Neural progenitor cell (in vitro differentiated cells): ENCODE results near the gene ACE2. TPM values are rescaled to one million over a fixed set of nuclear protein-coding genes. Genes with fewer than 3 reads are reported as not detected.

ENCODE experiments used
- DNase-seq: peaks from one replicate; pipeline ENCODE4 v3.0.0-alpha.2; 2016; ENCODE audit warnings: low spot score
- H2AFZ ChIP-seq: fragments of 200-600 bp; sonication (generic); replicated peaks from 2 replicates; pipeline ENCODE4 v1.6.1; 2016; ENCODE audit warnings: antibody characterized with exemption
- H3F3A ChIP-seq: fragments of 200-600 bp; sonication (generic); 2 replicates; pipeline ENCODE4 v1.6.1; 2016; ENCODE audit warnings: antibody characterized with exemption, low read depth
- H3K27ac ChIP-seq: fragments of 200-600 bp; sonication (generic); 2 replicates; pipeline ENCODE4 v1.5.1; 2016; ENCODE audit warnings: mild to moderate bottlenecking
- H3K27me3 ChIP-seq: fragments of 200-600 bp; sonication (generic); 2 replicates; pipeline ENCODE4 v1.6.1; 2016; ENCODE audit warnings: mild to moderate bottlenecking, moderate library complexity
- H3K36me3 ChIP-seq: fragments of 200-600 bp; sonication (generic); 2 replicates; pipeline ENCODE4 v1.5.1; 2016
- H3K4me1 ChIP-seq: fragments of 200-600 bp; sonication (generic); 2 replicates; pipeline ENCODE4 v1.6.1; 2016; ENCODE audit warnings: mixed run types
- H3K4me2 ChIP-seq: fragments of 200-600 bp; sonication (generic); 2 replicates; pipeline ENCODE4 v1.6.1; 2016
- H3K4me3 ChIP-seq: fragments of 200-600 bp; sonication (generic); 2 replicates; pipeline ENCODE4 v1.5.1; 2016
- H3K79me2 ChIP-seq: fragments of 200-600 bp; sonication (generic); 2 replicates; pipeline ENCODE4 v1.6.1; 2016; ENCODE audit warnings: low read depth
- H3K9ac ChIP-seq: fragments of 200-600 bp; sonication (generic); 2 replicates; pipeline ENCODE4 v1.6.1; 2016
- H3K9me3 ChIP-seq: fragments of 200-600 bp; sonication (generic); 2 replicates; pipeline ENCODE4 v1.5.1; 2016; ENCODE audit warnings: low read depth
- H4K20me1 ChIP-seq: fragments of 200-600 bp; sonication (generic); 2 replicates; pipeline ENCODE4 v1.6.1; 2016; ENCODE audit warnings: low read depth
- H3K27ac Mint-ChIP-seq: 3 replicates; pipeline ENCODE4 v1.8.0; 2021; ENCODE audit warnings: mixed read lengths
- H3K27me3 Mint-ChIP-seq: 2 replicates; pipeline ENCODE4 v1.8.0; 2022; ENCODE audit warnings: low read depth, mild to moderate bottlenecking, inconsistent platforms, moderate library complexity, mixed read lengths; ENCODE audit not compliant: insufficient read depth
- H3K36me3 Mint-ChIP-seq: 3 replicates; pipeline ENCODE4 v1.8.0; 2021; ENCODE audit warnings: mixed read lengths
- H3K4me1 Mint-ChIP-seq: 3 replicates; pipeline ENCODE4 v1.8.0; 2021; ENCODE audit warnings: mixed read lengths
- H3K4me3 Mint-ChIP-seq: 3 replicates; pipeline ENCODE4 v1.8.0; 2021; ENCODE audit warnings: mild to moderate bottlenecking, moderate library complexity, mixed read lengths
- H3K9me3 Mint-ChIP-seq: 3 replicates; pipeline ENCODE4 v1.8.0; 2020; ENCODE audit warnings: mixed read lengths
- EZH2 ChIP-seq: fragments of 200-600 bp; sonication (generic); IDR thresholded peaks from 2 replicates; pipeline ENCODE4 v1.6.1; 2017; ENCODE audit warnings: antibody characterized with exemption, mild to moderate bottlenecking, moderate library complexity
- EZH2phosphoT487 ChIP-seq: fragments of 200-600 bp; sonication (generic); IDR thresholded peaks from 2 replicates; pipeline ENCODE4 v1.6.1; 2017; ENCODE audit warnings: antibody characterized with exemption
- total RNA-seq: library from RNA; depleted of rRNA; stranded (reverse); fragments of >200 nt; gene quantifications from 2 replicates; pipeline ENCODE4 v1.2.3, GENCODE V29; 2015; ENCODE audit warnings: low replicate concordance
- TF ChIP-seq, protein P1 (sequence below): fragments of 200-600 bp; sonication (generic); IDR thresholded peaks from 2 replicates; pipeline ENCODE4 v1.5.1; 2017; ENCODE audit warnings: antibody characterized with exemption, mild to moderate bottlenecking

The ACE2 gene
- total RNA-seq, 1 donor from 2014 or later: 0.17 TPM

DNA sequence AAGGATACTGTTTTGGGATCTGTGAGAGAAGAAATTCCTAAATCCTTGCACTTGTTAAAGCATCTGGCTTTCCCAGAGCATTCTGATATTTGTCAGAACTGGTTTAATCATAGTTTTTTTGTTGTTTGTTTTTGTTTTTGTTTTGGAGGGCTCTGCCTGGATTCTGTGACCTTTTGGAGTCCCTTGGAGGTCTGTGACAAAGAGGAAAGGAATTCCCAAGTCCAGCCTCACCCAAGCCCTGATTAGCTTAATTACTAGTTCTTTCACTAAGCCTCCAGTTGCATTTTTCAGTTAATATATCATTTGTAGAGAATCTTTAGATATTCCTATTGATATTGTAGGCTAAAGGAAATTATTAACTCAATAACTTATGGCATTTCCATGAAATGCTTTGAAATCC is 711 bp downstream of the ACE2 start:
- H3K36me3 ChIP-seq: no peaks in the 10 kb centered on the region
- Mint-ChIP-seq H3K36me3 (no peaks in the 10 kb centered on the region), H3K4me3 (no peak overlapping the region), H3K9me3 (no peaks in the 10 kb centered on the region), H3K27me3 (no peaks in the 10 kb centered on the region), H3K4me1 (no peaks in the 10 kb centered on the region), H3K27ac (no peak overlapping the region)
- H3K27me3 ChIP-seq: no peaks in the 10 kb centered on the region
- DNase-seq: peak; percentile 15
- TF ChIP-seq EZH2phosphoT487 (no peak), EZH2 (no peak)
- TF ChIP-seq, protein P1, sequence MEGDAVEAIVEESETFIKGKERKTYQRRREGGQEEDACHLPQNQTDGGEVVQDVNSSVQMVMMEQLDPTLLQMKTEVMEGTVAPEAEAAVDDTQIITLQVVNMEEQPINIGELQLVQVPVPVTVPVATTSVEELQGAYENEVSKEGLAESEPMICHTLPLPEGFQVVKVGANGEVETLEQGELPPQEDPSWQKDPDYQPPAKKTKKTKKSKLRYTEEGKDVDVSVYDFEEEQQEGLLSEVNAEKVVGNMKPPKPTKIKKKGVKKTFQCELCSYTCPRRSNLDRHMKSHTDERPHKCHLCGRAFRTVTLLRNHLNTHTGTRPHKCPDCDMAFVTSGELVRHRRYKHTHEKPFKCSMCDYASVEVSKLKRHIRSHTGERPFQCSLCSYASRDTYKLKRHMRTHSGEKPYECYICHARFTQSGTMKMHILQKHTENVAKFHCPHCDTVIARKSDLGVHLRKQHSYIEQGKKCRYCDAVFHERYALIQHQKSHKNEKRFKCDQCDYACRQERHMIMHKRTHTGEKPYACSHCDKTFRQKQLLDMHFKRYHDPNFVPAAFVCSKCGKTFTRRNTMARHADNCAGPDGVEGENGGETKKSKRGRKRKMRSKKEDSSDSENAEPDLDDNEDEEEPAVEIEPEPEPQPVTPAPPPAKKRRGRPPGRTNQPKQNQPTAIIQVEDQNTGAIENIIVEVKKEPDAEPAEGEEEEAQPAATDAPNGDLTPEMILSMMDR: no peak
- H3F3A ChIP-seq: no peaks in the 10 kb centered on the region
- H2AFZ ChIP-seq: no peak overlapping the region
- no peak overlapping the region for H3K4me2 ChIP-seq
- H3K27ac ChIP-seq: no peak overlapping the region
- H3K4me3 ChIP-seq: no peak overlapping the region
- H3K9me3 ChIP-seq: no peaks in the 10 kb centered on the region
- H4K20me1 ChIP-seq: no peaks in the 10 kb centered on the region
- no peak overlapping the region for H3K9ac ChIP-seq
- no peaks in the 10 kb centered on the region for H3K4me1 ChIP-seq
- no peaks in the 10 kb centered on the region for H3K79me2 ChIP-seq

DNA sequence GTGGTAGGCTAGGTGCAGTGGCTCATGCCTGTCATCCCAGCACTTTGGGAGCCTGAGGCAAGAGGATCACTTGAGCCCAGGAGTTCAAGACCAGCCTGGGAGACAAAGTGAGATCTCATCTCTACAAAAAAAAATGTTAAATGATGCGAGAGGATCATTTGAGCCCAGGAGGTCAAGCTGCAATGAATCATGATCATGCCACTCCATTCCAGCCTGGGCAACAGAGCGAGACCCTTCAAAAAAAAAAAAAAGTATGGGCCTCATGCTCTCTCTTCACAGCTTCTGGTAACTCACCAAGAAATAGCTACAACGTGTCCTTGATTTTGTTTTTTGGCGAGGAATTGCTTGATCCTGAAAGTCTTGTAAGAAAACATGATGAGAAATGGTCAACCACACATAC is 1.3 kb downstream of the ACE2 start:
- Mint-ChIP-seq H3K36me3 (no peaks in the 10 kb centered on the region), H3K4me3 (no peak overlapping the region), H3K27me3 (no peaks in the 10 kb centered on the region), H3K4me1 (no peaks in the 10 kb centered on the region), H3K27ac (no peak overlapping the region), H3K9me3 (no peaks in the 10 kb centered on the region)
- Histone ChIP-seq H3K36me3 (no peaks in the 10 kb centered on the region), H3K27ac (no peak overlapping the region), H3F3A (no peaks in the 10 kb centered on the region), H3K79me2 (no peaks in the 10 kb centered on the region), H3K9ac (no peak overlapping the region), H4K20me1 (no peaks in the 10 kb centered on the region), H3K4me3 (no peak overlapping the region), H3K27me3 (no peaks in the 10 kb centered on the region), H3K4me1 (no peaks in the 10 kb centered on the region), H3K9me3 (no peaks in the 10 kb centered on the region), H3K4me2 (no peak overlapping the region), H2AFZ (no peak overlapping the region)
- no peak for TF ChIP-seq EZH2phosphoT487
- no peak for TF ChIP-seq EZH2
- TF ChIP-seq, protein P1: no peak
- DNase-seq: no peak

DNA sequence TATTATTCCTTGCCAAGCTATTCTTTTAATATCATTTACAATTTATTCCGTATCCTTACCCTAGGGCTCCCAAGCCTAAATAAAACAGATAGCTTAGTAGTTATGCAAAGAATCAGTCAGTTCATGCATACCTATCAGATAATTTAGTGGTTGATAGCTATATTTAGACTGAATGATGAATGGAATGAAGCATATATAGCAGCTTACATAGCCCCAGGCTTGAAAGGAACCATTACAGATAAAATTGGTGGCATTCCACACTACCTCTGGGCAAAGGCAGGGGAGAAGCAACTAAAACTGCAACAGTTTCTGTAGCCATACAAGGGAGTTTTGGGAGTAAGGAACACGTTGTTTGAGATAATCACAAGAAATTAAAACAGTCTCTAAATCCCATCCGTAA is 2.7 kb downstream of the ACE2 start:
- no peak overlapping the region for H3K4me2 ChIP-seq
- H3K36me3 ChIP-seq: no peaks in the 10 kb centered on the region
- H3K36me3 Mint-ChIP-seq: no peaks in the 10 kb centered on the region
- H3K9me3 Mint-ChIP-seq: no peaks in the 10 kb centered on the region
- H2AFZ ChIP-seq: no peak overlapping the region
- no peak overlapping the region for H3K4me3 Mint-ChIP-seq
- no peaks in the 10 kb centered on the region for H3K79me2 ChIP-seq
- H3F3A ChIP-seq: no peaks in the 10 kb centered on the region
- TF ChIP-seq, protein P1: no peak
- TF ChIP-seq EZH2phosphoT487 (no peak), EZH2 (no peak)
- H3K27me3 ChIP-seq: no peaks in the 10 kb centered on the region
- H3K4me3 ChIP-seq: no peak overlapping the region
- no peak overlapping the region for H3K27ac Mint-ChIP-seq
- H3K9ac ChIP-seq: no peak overlapping the region
- DNase-seq: no peak
- no peaks in the 10 kb centered on the region for H4K20me1 ChIP-seq
- no peak overlapping the region for H3K27ac ChIP-seq
- H3K4me1 ChIP-seq: no peaks in the 10 kb centered on the region
- H3K4me1 Mint-ChIP-seq: no peaks in the 10 kb centered on the region
- no peaks in the 10 kb centered on the region for H3K9me3 ChIP-seq
- H3K27me3 Mint-ChIP-seq: no peaks in the 10 kb centered on the region

DNA sequence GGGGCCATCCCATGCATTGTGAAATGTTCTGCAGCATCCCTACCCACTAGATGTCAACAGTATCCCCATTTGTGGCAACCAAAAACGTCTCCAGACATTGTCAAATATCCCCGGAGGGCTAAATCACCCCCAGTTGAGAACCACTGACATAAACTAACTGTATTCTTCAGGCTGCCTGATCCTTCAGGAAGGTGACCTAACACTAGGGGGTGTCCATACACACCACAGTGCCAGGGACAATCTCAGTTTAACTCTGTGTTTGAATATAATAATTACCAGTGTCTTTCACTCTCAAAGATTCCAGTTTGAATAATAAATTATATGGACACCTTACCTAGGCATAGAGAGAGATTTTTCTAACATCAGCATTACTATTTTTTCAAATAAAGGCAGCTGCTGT is 6.4 kb downstream of the ACE2 start:
- no peak overlapping the region for H3K9ac ChIP-seq
- H3K4me2 ChIP-seq: no peak overlapping the region
- no peaks in the 10 kb centered on the region for H4K20me1 ChIP-seq
- no peak for DNase-seq
- TF ChIP-seq EZH2phosphoT487 (no peak), EZH2 (no peak)
- TF ChIP-seq, protein P1: peak; percentile 18
- H3K27me3 ChIP-seq: no peaks in the 10 kb centered on the region
- H3F3A ChIP-seq: no peaks in the 10 kb centered on the region
- H3K36me3 Mint-ChIP-seq: no peaks in the 10 kb centered on the region
- no peaks in the 10 kb centered on the region for H3K9me3 Mint-ChIP-seq
- no peak overlapping the region for H3K27ac ChIP-seq
- H3K4me1 ChIP-seq: no peaks in the 10 kb centered on the region
- H3K4me3 Mint-ChIP-seq: no peak overlapping the region
- H2AFZ ChIP-seq: no peak overlapping the region
- no peak overlapping the region for H3K4me3 ChIP-seq
- no peaks in the 10 kb centered on the region for H3K4me1 Mint-ChIP-seq
- H3K27me3 Mint-ChIP-seq: no peaks in the 10 kb centered on the region
- H3K9me3 ChIP-seq: no peaks in the 10 kb centered on the region
- no peak overlapping the region for H3K27ac Mint-ChIP-seq
- no peaks in the 10 kb centered on the region for H3K36me3 ChIP-seq
- H3K79me2 ChIP-seq: no peaks in the 10 kb centered on the region
